ENCODE results near the gene CELSR2. TPM values are rescaled to one million over a fixed set of nuclear protein-coding genes. Genes with fewer than 3 reads are reported as not detected.

CELSR2 gene
- total RNA-seq, 3 donors from 2014 or later, result 1.3 to 19.5 (median 13.8) TPM

GRCh38 chr1:109239047-109239408 is 10.3 kb upstream of the CELSR2 start:
- peak overlapping the region; percentile 76 to 78 for H3K27ac ChIP-seq
- H3K4me3 ChIP-seq, result no peak overlapping the region
- peaks cover 18% of the 10 kb centered on the region for H3K36me3 ChIP-seq
- intact Hi-C loops (cut with DNase I; ENCODE audit: low total_unique reads), result no loop called here
- H3K27me3 ChIP-seq, result no peaks in the 10 kb centered on the region
- no peaks in the 10 kb centered on the region for H3K4me1 ChIP-seq
- no peaks in the 10 kb centered on the region for H3K9me3 ChIP-seq
- TF ChIP-seq POLR2AphosphoS5 (IDR thresholded peaks at IDR 0.05), result no peak
- no peak for TF ChIP-seq CTCF (IDR thresholded peaks at IDR 0.05)
- no peak for TF ChIP-seq POLR2A (IDR thresholded peaks at IDR 0.05)
- no peak for DNase-seq (ENCODE audit: low spot score in 2 of 2)

- intact Hi-C loops (cut with DNase I; ENCODE audit: low total_unique reads), result no loop called here
These were observed 9.8 kb upstream of the CELSR2 start for GRCh38 chr1:109239409-109240068.

DNA sequence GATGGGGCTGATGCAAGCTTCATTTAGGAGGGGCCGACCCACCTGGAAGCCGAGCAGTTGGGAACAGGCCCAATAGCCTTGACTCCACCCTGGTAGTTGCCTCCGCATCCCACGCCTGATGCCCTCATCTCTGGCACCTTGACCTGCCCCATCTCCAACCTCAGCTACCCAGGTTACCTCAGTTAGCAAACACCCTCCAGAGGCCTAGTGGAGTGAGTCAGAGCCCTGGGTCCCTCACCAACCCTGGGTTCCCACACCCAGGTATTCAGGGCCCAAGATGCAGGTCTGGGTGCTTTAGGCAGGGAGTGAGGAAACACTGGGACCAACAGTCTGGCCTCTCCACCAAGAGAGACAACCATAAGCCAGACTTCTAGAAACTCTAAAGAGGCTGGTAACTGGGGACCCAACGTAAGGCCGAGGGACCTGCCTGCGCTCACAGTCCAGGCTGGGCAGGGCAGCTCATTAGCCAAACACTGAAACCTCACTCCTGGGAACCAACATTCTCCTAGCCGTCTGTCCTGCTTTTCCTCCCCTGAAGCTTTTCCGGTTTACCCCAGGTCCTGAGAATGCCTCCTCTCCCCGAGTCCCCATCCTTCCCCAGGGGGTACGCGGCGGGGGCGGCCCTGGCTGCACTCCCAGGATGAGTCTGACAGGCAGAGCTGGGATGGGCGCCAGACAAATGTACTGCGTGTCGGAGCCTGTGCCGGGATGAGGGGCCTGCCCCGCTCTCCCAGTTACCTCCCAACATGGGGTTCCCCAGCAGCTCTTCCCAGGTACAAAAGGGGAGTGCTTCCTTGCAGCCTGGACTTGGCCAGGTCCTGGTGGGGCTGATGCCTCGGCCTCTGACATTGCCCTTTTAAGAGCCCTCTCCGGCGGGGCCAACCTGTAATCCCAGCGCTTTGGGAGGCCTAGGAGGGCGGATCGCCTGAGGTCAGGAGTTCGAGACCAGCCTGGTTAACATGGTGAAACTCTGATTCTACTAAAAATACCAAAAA is 8.9 kb upstream of the CELSR2 start:
- peaks cover 14% of the 10 kb centered on the region for H3K36me3 ChIP-seq
- peak overlapping the region in 2 of 3 donors; percentile 2 to 43 for H3K4me3 ChIP-seq
- H3K9me3 ChIP-seq, result no peaks in the 10 kb centered on the region
- H3K27ac ChIP-seq, result peak overlapping the region; percentile 76 to 78
- H3K4me1 ChIP-seq, result no peaks in the 10 kb centered on the region
- TF ChIP-seq CTCF (IDR thresholded peaks at IDR 0.05) (no peak), POLR2A (IDR thresholded peaks at IDR 0.05) (no peak), POLR2AphosphoS5 (IDR thresholded peaks at IDR 0.05) (peak; percentile 40 to 62 (median 56))
- peak; percentile 80 to 85 for DNase-seq (ENCODE audit: low spot score in 2 of 2)
- intact Hi-C loops (cut with DNase I; ENCODE audit: low total_unique reads), result no loop called here
- no peaks in the 10 kb centered on the region for H3K27me3 ChIP-seq

More at GRCh38 chr1:109239409-109240068, 9.8 kb upstream of the CELSR2 start:
- TF ChIP-seq POLR2AphosphoS5 (IDR thresholded peaks at IDR 0.05) (no peak), CTCF (IDR thresholded peaks at IDR 0.05) (peak in 2 of 3 donors; percentile 35 to 46), POLR2A (IDR thresholded peaks at IDR 0.05) (no peak)
- Histone ChIP-seq H3K4me1 (no peaks in the 10 kb centered on the region), H3K9me3 (no peaks in the 10 kb centered on the region), H3K36me3 (peaks cover 18% of the 10 kb centered on the region), H3K4me3 (no peak overlapping the region), H3K27ac (peak overlapping the region; percentile 76 to 78), H3K27me3 (no peaks in the 10 kb centered on the region)
- no peak for DNase-seq (ENCODE audit: low spot score in 2 of 2)

GRCh38 chr1:109241344-109241743 is 8.0 kb upstream of the CELSR2 start:
- intact Hi-C loops (cut with DNase I; ENCODE audit: low total_unique reads), result no loop called here
- no peak for DNase-seq (ENCODE audit: low spot score in 2 of 2)
- no peak overlapping the region for H3K27ac ChIP-seq

More at GRCh38 chr1:109241344-109241743, 8.0 kb upstream of the CELSR2 start:
- no peaks in the 10 kb centered on the region for H3K4me1 ChIP-seq
- no peaks in the 10 kb centered on the region for H3K27me3 ChIP-seq
- no peak for TF ChIP-seq POLR2A (IDR thresholded peaks at IDR 0.05)
- TF ChIP-seq POLR2AphosphoS5 (IDR thresholded peaks at IDR 0.05), result no peak
- TF ChIP-seq CTCF (IDR thresholded peaks at IDR 0.05), result no peak
- peaks cover 6% of the 10 kb centered on the region for H3K36me3 ChIP-seq
- H3K4me3 ChIP-seq, result peak overlapping the region in 1 of 3 donors; percentile 43
- H3K9me3 ChIP-seq, result no peaks in the 10 kb centered on the region

Data from breast epithelium (tissue), 4 donors.